Islet of Langerhans (tissue), 1 donor: Measurements from ENCODE around the gene BNC2.

ENCODE experiments used
- FAIRE-seq: peaks from one replicate; lab custom pipeline; 2011; peaks lifted over from hg19 to GRCh38; lab: Jason Lieb, UNC

Gene BNC2

GRCh38 chr9:16712787-16713186 is 157.7 kb downstream of the BNC2 start:
- no peak for FAIRE-seq

- FAIRE-seq: no peak
These were observed 159.6 kb downstream of the BNC2 start for GRCh38 chr9:16710888-16711287.

GRCh38 chr9:16709924-16710323 is 160.5 kb downstream of the BNC2 start:
- FAIRE-seq: no peak

- FAIRE-seq: no peak
These were observed 161.6 kb downstream of the BNC2 start for GRCh38 chr9:16708656-16709435.

GRCh38 chr9:16705111-16705604 is 165.3 kb downstream of the BNC2 start:
- FAIRE-seq: no peak

- FAIRE-seq: no peak
These were observed 166.1 kb downstream of the BNC2 start for GRCh38 chr9:16704116-16705110.

GRCh38 chr9:16701347-16701746 is 169.1 kb downstream of the BNC2 start:
- FAIRE-seq: no peak

- no peak for FAIRE-seq
These were observed 176.9 kb downstream of the BNC2 start for GRCh38 chr9:16693616-16694015.

GRCh38 chr9:16690628-16691027 is 179.8 kb downstream of the BNC2 start:
- no peak for FAIRE-seq

GRCh38 chr9:16690205-16690604 is 180.3 kb downstream of the BNC2 start:
- FAIRE-seq: no peak

- FAIRE-seq: no peak
These were observed 181.0 kb downstream of the BNC2 start for GRCh38 chr9:16689351-16689938.

GRCh38 chr9:16688814-16689213 is 181.7 kb downstream of the BNC2 start:
- no peak for FAIRE-seq

GRCh38 chr9:16687678-16688369 is 182.6 kb downstream of the BNC2 start:
- no peak for FAIRE-seq

- no peak for FAIRE-seq
These were observed 187.1 kb downstream of the BNC2 start for GRCh38 chr9:16683326-16683725.

GRCh38 chr9:16682273-16682672 is 188.2 kb downstream of the BNC2 start:
- no peak for FAIRE-seq

- no peak for FAIRE-seq
These were observed 188.8 kb downstream of the BNC2 start for GRCh38 chr9:16681652-16681987.

- no peak for FAIRE-seq
These were observed 189.4 kb downstream of the BNC2 start for GRCh38 chr9:16680975-16681651.

GRCh38 chr9:16680541-16680940 is 189.9 kb downstream of the BNC2 start:
- no peak for FAIRE-seq

GRCh38 chr9:16679327-16679821 is 191.1 kb downstream of the BNC2 start:
- no peak for FAIRE-seq

GRCh38 chr9:16676519-16676918 is 194.0 kb downstream of the BNC2 start:
- no peak for FAIRE-seq

GRCh38 chr9:16675131-16675530 is 195.3 kb downstream of the BNC2 start:
- FAIRE-seq: no peak
